Cardiac muscle cell (in vitro differentiated cells and primary cell): Measurements from ENCODE around the gene DDR2. TPM values are rescaled to one million over a fixed set of nuclear protein-coding genes. Genes with fewer than 3 reads are reported as not detected.
"Not testable (repeated sequence)": the region's sequence is repeated elsewhere in the genome, so short reads cannot be mapped to it uniquely, and the experiment has no call there.

Experiments
- DNase-seq, 2 donors: peaks; one replicate each; pipeline versions ENCODE4 v3.0.0 to v3.0.0-alpha.2; 2010 to 2017; ENCODE audit warnings: low read depth in 1 of 2, low spot score in 1 of 2
- H3K27ac ChIP-seq: fragments of 200-600 bp; sonication (generic); 2 replicates; pipeline ENCODE4 v1.5.1; 2016
- H3K27me3 ChIP-seq: fragments of 200-600 bp; sonication (generic); 2 replicates; pipeline ENCODE4 v1.6.0; 2016; ENCODE audit warnings: control low read depth
- H3K36me3 ChIP-seq: fragments of 200-600 bp; sonication (generic); 2 replicates; pipeline ENCODE4 v1.5.1; 2016; ENCODE audit warnings: control low read depth
- H3K4me1 ChIP-seq: fragments of 200-600 bp; sonication (generic); 2 replicates; pipeline ENCODE4 v1.8.1; 2017; ENCODE audit warnings: low read depth, mild to moderate bottlenecking, mixed run types
- H3K4me3 ChIP-seq: fragments of 200-600 bp; sonication (generic); 2 replicates; pipeline ENCODE4 v1.5.1; 2016; ENCODE audit warnings: mild to moderate bottlenecking
- H3K9me3 ChIP-seq: fragments of 200-600 bp; sonication (generic); 2 replicates; pipeline ENCODE4 v1.5.1; 2017; ENCODE audit warnings: low read depth, mild to moderate bottlenecking, control low read depth
- CTCF ChIP-seq: IDR thresholded peaks from 2 replicates; pipeline ENCODE4 v1.5.1; 2012; ENCODE audit warnings: low read depth, mild to moderate bottlenecking, low read length
- polyA plus RNA-seq: library from polyadenylated mRNA; unstranded; fragments of >200 nt; fragmentation: Nextera tagmentation; extraction: Ambion mirVana; gene quantifications from 2 replicates; pipeline ENCODE4 v1.2.1, GENCODE V29; 2016
- total RNA-seq: library from RNA; depleted of rRNA; stranded (reverse); fragments of >200 nt; gene quantifications from 2 replicates; pipeline ENCODE4 v1.2.3, GENCODE V29; 2016

Gene DDR2
- total and polyA plus RNA-seq, 2 experiments from 2014 or later, result 1.3 to 1.4 TPM

- no peaks in the 10 kb centered on the region for H3K4me1 ChIP-seq
- no peak for DNase-seq
- H3K27ac ChIP-seq, result no peak overlapping the region
- TF ChIP-seq CTCF, result no peak
- no peak overlapping the region for H3K4me3 ChIP-seq
- H3K36me3 ChIP-seq, result no peaks in the 10 kb centered on the region
- no peaks in the 10 kb centered on the region for H3K27me3 ChIP-seq
- H3K9me3 ChIP-seq, result no peaks in the 10 kb centered on the region
Observed at GRCh38 chr1:162721471-162721870, 89.2 kb downstream of the DDR2 start.

GRCh38 chr1:162722036-162722435 lies 89.8 kb downstream of the DDR2 start:
- Histone ChIP-seq H3K27me3 (no peaks in the 10 kb centered on the region), H3K27ac (no peak overlapping the region), H3K36me3 (no peaks in the 10 kb centered on the region), H3K9me3 (no peaks in the 10 kb centered on the region), H3K4me3 (no peak overlapping the region), H3K4me1 (no peaks in the 10 kb centered on the region)
- DNase-seq, result no peak
- TF ChIP-seq CTCF, result no peak

- Histone ChIP-seq H3K4me3 (no peak overlapping the region), H3K27ac (no peak overlapping the region), H3K27me3 (no peaks in the 10 kb centered on the region), H3K9me3 (no peaks in the 10 kb centered on the region), H3K36me3 (no peaks in the 10 kb centered on the region), H3K4me1 (no peaks in the 10 kb centered on the region)
- no peak for TF ChIP-seq CTCF
- no peak for DNase-seq
Observed at GRCh38 chr1:162724583-162725120, 92.4 kb downstream of the DDR2 start.

GRCh38 chr1:162725301-162725837 lies 93.1 kb downstream of the DDR2 start:
- H3K9me3 ChIP-seq, result no peaks in the 10 kb centered on the region
- H3K27ac ChIP-seq, result no peak overlapping the region
- no peak for TF ChIP-seq CTCF
- no peak overlapping the region for H3K4me3 ChIP-seq
- no peak for DNase-seq
- no peaks in the 10 kb centered on the region for H3K4me1 ChIP-seq
- no peaks in the 10 kb centered on the region for H3K36me3 ChIP-seq
- H3K27me3 ChIP-seq, result no peaks in the 10 kb centered on the region

GRCh38 chr1:162726555-162726954 lies 94.3 kb downstream of the DDR2 start:
- no peak for TF ChIP-seq CTCF
- Histone ChIP-seq H3K27me3 (no peaks in the 10 kb centered on the region), H3K4me3 (no peak overlapping the region), H3K27ac (no peak overlapping the region), H3K9me3 (no peaks in the 10 kb centered on the region), H3K4me1 (no peaks in the 10 kb centered on the region), H3K36me3 (no peaks in the 10 kb centered on the region)
- DNase-seq, result no peak

GRCh38 chr1:162727493-162727892 lies 95.2 kb downstream of the DDR2 start:
- H3K4me1 ChIP-seq, H3K36me3 ChIP-seq, H3K4me3 ChIP-seq, H3K9me3 ChIP-seq, DNase-seq, H3K27ac ChIP-seq, H3K27me3 ChIP-seq: not testable (repeated sequence)
